Activated CD4-positive, alpha-beta T cell treated with anti-CD3 and anti-CD28 coated beads, Interleukin-2, amount 50 U/mL, for 48 hours (primary cell): ENCODE data around the gene NUDT3.
"Not testable (repeated sequence)": the region's sequence is repeated elsewhere in the genome, so short reads cannot be mapped to it uniquely, and the experiment has no call there.

Experiments
- DNase-seq, 2 experiments: peaks; one replicate each; pipeline ENCODE4 v3.0.0-alpha.2; 2020

NUDT3 gene

DNA sequence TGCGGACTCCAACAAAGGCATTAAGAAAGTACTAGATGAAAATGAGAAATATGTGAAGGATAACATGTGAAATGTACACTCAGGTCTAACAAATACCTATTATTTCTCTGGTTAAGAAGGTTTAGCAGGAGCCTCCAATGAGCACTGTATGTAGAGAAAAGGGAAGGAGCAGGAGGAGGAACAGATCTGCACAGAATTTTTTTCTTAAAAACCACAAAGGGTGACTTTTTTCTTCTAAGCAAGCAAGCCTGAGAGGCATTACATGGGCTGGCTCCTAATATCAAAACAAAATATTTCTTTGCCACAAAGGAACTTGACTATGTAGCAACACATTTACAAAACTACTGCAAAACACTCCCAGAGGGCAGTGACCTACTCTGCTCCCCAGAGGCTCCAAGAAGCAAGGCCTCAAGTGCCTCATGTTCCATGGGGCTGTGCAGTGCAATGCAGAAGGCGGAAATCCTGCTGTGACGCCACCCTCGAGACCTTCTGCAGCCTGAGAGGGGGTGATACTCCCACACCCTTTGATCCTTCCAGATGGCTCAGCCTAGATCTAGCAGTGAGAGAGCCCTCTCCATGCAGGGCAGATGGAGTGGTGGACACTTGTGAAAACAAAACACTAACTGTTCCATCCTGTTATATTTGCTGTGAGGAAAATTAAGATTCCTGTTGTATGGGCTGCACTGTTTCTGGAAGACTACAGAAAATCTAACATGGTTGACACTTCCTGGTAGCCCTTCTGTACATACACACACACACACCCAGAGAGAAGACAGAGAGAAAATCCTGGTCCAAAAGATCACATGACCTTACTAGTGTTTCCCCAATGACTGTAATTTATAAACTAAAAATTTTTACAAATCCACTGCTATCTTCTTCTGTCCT, 107.7 kb downstream of the NUDT3 start:
- no peak for DNase-seq

DNA sequence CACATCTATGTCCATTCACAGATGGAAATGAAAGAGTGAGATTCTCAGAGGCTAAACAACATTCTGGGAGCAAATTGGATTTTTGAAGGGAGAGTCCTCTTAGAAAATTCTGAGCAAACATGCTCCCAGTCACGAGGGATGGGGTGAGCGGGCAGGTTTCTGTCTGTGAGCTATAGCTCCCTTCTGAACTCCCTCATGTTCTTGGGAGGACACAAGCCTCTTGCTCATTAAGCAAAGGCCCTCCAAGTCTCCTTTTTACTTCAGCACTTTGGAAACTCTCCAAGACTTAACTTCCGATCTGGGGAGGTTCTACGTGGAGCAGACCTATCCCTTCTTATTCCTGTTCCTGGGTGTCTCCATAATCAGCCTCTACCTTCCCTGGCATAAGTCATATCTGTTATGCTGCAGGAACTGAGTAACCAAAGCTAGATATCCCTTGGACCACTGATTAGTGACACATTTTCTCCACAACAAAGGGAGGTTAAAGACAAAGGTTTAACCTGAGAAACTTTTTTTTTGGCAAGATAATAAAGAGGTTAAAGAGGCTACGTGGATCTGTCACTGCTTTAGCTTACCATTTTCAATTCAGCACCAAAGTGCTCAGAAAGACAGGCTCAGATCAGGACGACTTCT, 110.7 kb downstream of the NUDT3 start:
- DNase-seq = no peak

DNA sequence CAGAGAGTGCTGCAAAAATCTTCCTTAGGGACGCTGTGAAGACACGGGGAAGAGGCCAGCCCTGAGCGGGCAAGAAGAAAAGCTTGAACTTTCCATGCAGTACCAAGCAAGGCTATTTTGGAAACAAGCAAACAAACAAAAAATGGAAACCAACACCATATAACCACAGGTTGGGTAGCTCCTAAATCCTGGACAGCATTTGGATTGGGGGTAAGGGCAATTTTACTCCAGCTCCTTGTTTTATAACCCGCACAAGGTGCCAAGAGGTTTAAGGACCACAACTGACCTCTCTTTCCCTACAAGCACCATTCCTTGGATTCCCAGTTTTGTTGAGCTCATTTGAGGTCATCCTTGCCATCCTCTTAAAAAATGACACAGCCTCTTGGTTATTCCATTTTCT, 112.3 kb downstream of the NUDT3 start:
- no peak for DNase-seq

DNA sequence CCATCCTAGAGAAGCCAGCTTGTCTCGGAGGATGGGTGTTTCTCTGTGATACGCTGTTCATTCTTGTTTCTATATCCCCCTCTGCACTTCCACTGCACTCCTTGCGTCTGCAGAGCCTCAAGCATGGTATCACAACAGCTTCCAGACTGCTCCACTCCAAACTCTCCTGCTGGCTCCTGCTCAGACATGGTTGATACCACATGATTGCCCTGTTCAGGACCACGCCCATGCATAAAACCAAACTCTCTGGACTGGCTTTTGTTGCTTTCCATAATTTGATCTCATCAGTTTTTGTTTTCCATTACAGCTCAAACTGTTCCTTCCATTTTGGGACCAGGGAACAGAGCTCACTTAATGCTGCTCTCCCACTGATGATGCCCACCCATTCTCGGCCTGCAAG, 113.6 kb downstream of the NUDT3 start:
- no peak for DNase-seq

- DNase-seq = no peak
These were observed 114.7 kb downstream of the NUDT3 start for GRCh38 chr6:34277763-34278112.

DNA sequence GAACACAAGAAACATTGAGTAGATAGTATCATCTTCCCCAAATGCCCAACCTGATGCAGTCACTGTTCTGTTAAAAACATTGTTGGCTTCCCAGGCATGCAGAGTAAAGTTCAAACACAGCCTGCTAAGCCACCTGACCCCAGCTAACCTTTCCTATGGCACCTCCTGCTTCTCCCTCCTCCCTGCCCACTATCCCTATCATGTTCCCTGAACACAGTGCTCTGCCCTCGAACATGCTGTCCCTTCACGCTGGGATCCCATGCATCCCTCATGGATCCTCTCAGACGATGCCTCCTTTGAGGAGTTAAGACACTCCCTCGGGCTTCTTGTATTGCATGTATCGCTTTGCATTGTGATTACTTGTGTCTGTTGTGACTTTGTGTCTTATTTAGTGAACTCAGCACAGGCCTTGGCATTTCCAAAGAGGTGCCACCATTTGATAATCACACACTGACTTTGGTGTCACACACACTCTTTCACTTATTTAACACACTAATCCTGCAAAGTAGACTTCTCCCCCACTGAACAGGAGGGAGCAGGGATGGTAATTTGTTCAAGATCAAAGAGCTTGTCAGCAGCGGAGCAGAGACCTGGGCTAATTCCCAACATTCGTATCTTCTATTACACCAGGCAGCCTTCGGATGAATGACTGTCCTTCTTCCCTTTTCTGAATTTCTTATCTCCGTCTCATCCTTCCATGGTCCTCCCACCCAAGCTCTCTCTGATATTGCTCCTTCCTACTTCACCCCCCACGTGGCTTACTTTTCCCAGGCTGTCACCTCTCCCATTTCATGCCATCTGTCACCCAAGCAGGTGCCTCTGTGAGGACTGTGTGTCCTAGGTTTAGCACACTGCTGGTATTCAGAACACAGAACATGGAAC, 115.3 kb downstream of the NUDT3 start:
- DNase-seq = no peak

DNA sequence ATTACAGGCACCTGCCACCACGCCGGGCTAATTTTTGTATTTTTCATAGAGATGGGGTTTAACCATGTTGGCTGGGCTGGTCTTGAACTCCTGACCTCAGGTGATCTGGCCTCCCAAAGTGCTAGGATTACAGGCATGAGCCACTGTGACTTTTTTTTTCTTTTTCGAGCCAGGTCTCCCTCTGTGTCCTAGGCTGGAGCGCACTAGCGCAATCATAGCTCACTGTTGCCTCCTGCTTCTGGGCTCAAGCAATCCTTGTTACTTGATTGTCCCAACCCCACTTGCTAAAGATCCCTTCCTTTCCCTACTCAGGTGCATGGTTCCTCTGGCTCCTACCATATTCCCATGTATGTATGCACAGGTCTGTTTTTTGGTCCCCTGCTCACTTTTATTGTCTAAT, 116.3 kb downstream of the NUDT3 start:
- DNase-seq = no peak

GRCh38 chr6:34275128-34275804, 117.2 kb downstream of the NUDT3 start:
- no peak for DNase-seq

- DNase-seq = no peak
These were observed 118.3 kb downstream of the NUDT3 start for GRCh38 chr6:34274129-34274528.

GRCh38 chr6:34273242-34273805, 119.1 kb downstream of the NUDT3 start:
- DNase-seq = no peak

DNA sequence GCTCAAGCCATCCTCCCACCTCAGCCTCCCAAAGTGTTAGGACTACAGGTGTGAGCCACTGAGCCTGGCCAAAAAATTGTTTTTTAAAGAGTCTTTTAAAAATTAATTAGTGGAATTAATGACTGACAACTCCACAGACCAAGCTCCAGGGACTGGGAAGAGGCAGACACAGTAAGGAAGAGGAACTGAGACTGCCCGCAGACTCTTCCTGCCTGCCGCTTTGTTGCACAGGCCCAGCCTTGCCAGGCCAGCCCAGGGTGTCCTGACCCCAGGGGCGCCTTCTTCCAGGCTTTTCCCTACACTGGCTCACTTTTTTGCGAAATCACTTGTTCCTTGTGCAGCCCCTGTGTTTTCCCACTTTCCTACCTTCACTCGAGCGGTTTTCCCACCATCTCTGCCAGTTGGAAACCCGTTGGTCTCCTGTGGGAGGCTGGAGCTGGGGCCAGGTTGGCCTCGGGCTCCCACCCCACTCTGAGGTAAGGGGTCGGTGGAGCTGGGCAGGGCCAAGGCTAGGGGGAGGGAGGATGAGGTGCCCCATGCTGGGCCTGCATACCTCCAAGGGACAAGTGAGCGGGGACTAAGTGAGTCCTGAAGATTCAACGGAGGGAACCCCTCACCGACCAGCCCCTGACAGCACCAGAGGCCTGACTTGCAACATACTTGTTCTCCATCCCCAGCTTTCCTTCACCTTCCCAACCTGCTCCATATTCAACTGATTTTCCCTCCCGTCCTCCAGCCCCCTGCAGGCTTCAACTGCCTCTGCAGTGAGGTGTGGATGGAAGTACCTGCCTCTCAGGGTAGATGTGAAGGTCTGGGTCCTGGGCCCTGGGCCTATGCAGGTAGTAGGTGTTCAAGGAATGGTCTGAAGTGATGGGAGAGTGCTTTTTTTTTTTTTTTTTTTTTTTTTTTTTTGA, 120.2 kb downstream of the NUDT3 start:
- no peak for DNase-seq

- not testable (repeated sequence) for DNase-seq
These were observed 122.7 kb downstream of the NUDT3 start for GRCh38 chr6:34269658-34270341.

- not testable (repeated sequence) for DNase-seq
These were observed 123.3 kb downstream of the NUDT3 start for GRCh38 chr6:34269132-34269531.

- no peak for DNase-seq
These were observed 124.7 kb downstream of the NUDT3 start for GRCh38 chr6:34267746-34268145.

DNA sequence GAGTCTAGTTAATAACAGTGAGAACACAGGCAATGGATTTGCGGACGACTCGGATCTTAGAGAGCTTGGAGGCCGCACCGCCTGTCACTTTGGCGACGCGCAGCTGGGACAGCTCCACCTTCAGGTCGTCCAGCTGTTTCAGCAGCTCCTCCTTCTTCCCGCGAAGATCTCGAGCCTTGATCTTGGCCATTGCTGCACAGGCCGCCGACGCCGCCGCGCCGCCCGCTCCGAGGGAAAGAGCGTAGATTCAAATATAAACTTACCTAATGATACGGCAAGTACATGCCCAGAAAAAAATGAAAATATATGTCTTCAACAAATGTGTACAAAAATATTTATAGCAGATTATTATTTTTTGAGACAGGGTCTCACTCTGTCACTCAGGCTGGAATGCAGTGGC, 129.0 kb downstream of the NUDT3 start:
- not testable (repeated sequence) for DNase-seq

GRCh38 chr6:34260576-34261267, 131.7 kb downstream of the NUDT3 start:
- no peak for DNase-seq

DNA sequence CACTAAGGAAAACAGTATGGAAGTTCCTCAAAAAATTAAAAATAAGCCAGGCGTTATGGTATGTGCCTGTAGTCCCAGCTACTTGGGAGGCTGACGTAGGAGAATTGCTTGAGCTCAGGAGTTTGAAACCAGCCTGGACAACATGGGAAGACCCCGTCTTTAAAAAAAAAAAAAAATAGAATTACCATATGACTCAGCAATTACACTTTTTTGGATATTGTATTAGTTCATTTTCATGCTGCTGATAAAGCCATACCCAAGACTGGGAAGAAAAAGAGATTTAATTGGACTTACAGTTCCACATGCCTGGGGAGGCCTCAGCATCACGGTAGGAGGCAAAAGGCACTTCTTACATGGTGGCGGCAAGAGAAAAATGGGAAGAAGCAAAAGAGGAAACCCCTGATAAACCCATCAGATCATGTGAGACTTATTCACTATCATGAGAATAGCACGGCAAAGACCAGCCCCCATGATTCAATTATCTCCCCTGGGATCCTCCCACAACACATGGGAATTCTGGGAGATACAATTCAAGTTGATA, 132.9 kb downstream of the NUDT3 start:
- DNase-seq = no peak

GRCh38 chr6:34252395-34252794, 140.1 kb downstream of the NUDT3 start:
- not testable (repeated sequence) for DNase-seq

DNA sequence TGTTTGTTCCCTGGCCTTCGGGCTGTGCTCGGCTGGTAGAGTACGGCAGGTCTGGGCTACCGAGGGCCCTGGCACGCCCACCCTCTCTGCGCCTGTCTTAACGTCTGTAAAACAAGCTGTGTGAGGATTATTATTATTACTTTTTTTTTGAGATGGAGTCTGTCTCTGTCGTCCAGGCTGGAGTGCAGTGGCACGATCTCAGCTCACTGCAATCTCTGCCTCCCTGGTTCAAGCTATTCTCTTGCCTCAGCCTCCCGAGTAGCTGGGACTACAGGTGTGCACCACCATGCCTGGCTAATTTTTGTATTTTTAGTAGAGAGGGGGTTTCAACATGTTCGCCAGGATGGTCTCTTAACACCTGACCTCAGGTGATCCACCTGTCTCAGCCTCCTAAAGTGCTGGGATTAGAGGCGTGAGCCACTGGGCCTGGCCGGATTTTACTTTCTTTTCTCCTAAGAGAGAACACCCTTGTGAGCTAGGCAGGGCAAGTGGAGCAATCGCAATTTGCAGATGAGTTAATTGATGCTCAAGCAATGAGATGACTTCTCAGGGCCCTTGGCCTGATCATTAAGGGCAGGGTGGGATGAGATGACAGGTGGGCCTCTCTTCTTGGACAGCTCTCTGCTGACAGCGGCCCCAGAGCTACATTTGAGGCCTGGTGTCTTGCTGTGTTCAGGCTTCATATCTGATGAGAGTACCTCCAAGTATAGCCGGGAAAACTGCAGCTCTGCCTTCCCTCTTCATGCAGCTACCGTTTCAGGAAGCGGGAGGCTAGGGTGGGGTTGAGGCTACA, 142.8 kb downstream of the NUDT3 start:
- no peak for DNase-seq
